GM12878 (cell line): ENCODE data around the gene LMF2. TPM values are rescaled to one million over a fixed set of nuclear protein-coding genes. Genes with fewer than 3 reads are reported as not detected.

Source experiments
- ATF2 ChIP-seq: IDR thresholded peaks from 2 replicates; pipeline ENCODE4 v1.6.1; 2012; ENCODE audit warnings: low read length, inconsistent platforms
- ATF7 ChIP-seq: fragments of 450-650 bp; IDR thresholded peaks from 2 replicates; pipeline ENCODE4 v1.6.1; 2016; ENCODE audit warnings: low read depth, mild to moderate bottlenecking
- BCL11A ChIP-seq: IDR thresholded peaks from 2 replicates; pipeline ENCODE4 v1.6.1; 2011; ENCODE audit warnings: low read depth, low read length
- CTCF ChIP-seq, 3 experiments: IDR thresholded peaks in 2 of 3; conservative IDR thresholded peaks in 1 of 3; 2 replicates each; pipeline ENCODE4 v1.5.1; 2011; ENCODE audit warnings: low read depth in 3 of 3, low read length in 3 of 3, mild to moderate bottlenecking in 3 of 3, control low read depth in 2 of 3, moderate library complexity in 2 of 3, inconsistent platforms in 1 of 3, mixed read lengths in 1 of 3; ENCODE audit not compliant: control insufficient read depth in 2 of 3, insufficient read depth in 1 of 3; ENCODE audit errors: extremely low read depth in 1 of 3
- EZH2 ChIP-seq: IDR thresholded peaks from 2 replicates; pipeline ENCODE4 v1.6.1; 2012; ENCODE audit warnings: low read depth, mild to moderate bottlenecking, control low read depth, inconsistent platforms, low read length, borderline replicate concordance; ENCODE audit not compliant: control insufficient read depth
- HDGF ChIP-seq: fragments of 450-650 bp; IDR thresholded peaks from 2 replicates; pipeline ENCODE4 v1.6.1; 2016; ENCODE audit warnings: antibody characterized with exemption
- JUND ChIP-seq: IDR thresholded peaks from 2 replicates; pipeline ENCODE4 v1.6.1; 2012; ENCODE audit warnings: low read depth, mild to moderate bottlenecking, low read length, improper control_type of control experiment, moderate library complexity
- KDM1A ChIP-seq: fragments of 200-600 bp; sonication (generic); IDR thresholded peaks from 2 replicates; pipeline ENCODE4 v1.6.1; 2016; ENCODE audit warnings: borderline replicate concordance
- NBN ChIP-seq: fragments of 450-650 bp; IDR thresholded peaks from 2 replicates; pipeline ENCODE4 v1.6.1; 2016
- NFIC ChIP-seq: IDR thresholded peaks from 2 replicates; pipeline ENCODE4 v1.6.1; 2012; ENCODE audit warnings: low read depth, mild to moderate bottlenecking, inconsistent platforms, low read length, moderate library complexity
- NFXL1 ChIP-seq: fragments of 450-650 bp; IDR thresholded peaks from 2 replicates; pipeline ENCODE4 v1.6.1; 2017; ENCODE audit warnings: antibody characterized with exemption, mild to moderate bottlenecking, borderline replicate concordance
- NR2C1 ChIP-seq: fragments of 450-650 bp; IDR thresholded peaks from 2 replicates; pipeline ENCODE4 v1.6.1; 2017; ENCODE audit warnings: antibody characterized with exemption, mild to moderate bottlenecking, moderate library complexity
- NRF1 ChIP-seq: conservative IDR thresholded peaks from 2 replicates; pipeline ENCODE4 v1.6.1; 2011; ENCODE audit warnings: mild to moderate bottlenecking, low read depth, low read length, improper control_type of control experiment
- RAD21 ChIP-seq: IDR thresholded peaks from 2 replicates; pipeline ENCODE4 v1.6.1; 2011; ENCODE audit warnings: mild to moderate bottlenecking, low read depth, low read length, moderate library complexity; ENCODE audit not compliant: insufficient read depth
- RCOR1 ChIP-seq: conservative IDR thresholded peaks from 2 replicates; pipeline ENCODE4 v1.6.1; 2012; ENCODE audit warnings: low read depth, low read length, improper control_type of control experiment
- REST ChIP-seq: IDR thresholded peaks from 2 replicates; pipeline ENCODE4 v1.6.1; 2012; ENCODE audit warnings: mild to moderate bottlenecking, low read depth, low read length
- RUNX3 ChIP-seq: IDR thresholded peaks from 2 replicates; pipeline ENCODE4 v1.6.1; 2012; ENCODE audit warnings: low read length, inconsistent platforms
- SKIL ChIP-seq: fragments of 450-650 bp; IDR thresholded peaks from 2 replicates; pipeline ENCODE4 v1.6.1; 2017; ENCODE audit warnings: mild to moderate bottlenecking, low read depth, inconsistent platforms; ENCODE audit not compliant: poor library complexity, severe bottlenecking
- SMAD5 ChIP-seq: IDR thresholded peaks from 2 replicates; pipeline ENCODE4 v1.6.1; 2016; ENCODE audit warnings: antibody characterized with exemption, low read depth
- SMC3 ChIP-seq: IDR thresholded peaks from 2 replicates; pipeline ENCODE4 v1.6.1; 2011; ENCODE audit warnings: low read length, improper control_type of control experiment, borderline replicate concordance
- TCF3 ChIP-seq: IDR thresholded peaks from 2 replicates; pipeline ENCODE4 v1.6.1; 2012; ENCODE audit warnings: low read depth, mild to moderate bottlenecking, low read length, borderline replicate concordance; ENCODE audit not compliant: insufficient read depth
- ZNF24 ChIP-seq: fragments of 450-650 bp; IDR thresholded peaks from 2 replicates; pipeline ENCODE4 v1.6.1; 2017; ENCODE audit warnings: antibody characterized with exemption, mild to moderate bottlenecking
- ZSCAN29 ChIP-seq: fragments of 450-650 bp; IDR thresholded peaks from 2 replicates; pipeline ENCODE4 v1.6.1; 2017; ENCODE audit warnings: mild to moderate bottlenecking, moderate library complexity
- polyA plus RNA-seq, 11 experiments: library from polyadenylated mRNA; depleted of rRNA in 4 of 11; unstranded in 6 of 11; stranded (reverse) in 5 of 11; fragments of >200 nt; fragmentation: Nextera tagmentation in 4 of 11; fragmentation: Illumina TruSeq in 1 of 11; extraction: Ambion mirVana in 4 of 11; extraction: Trizol in 1 of 11; gene quantifications; 1 replicate in 1 of 11; 2 replicates in 10 of 11; pipeline versions ENCODE4 v1.2.1 to v1.2.3, GENCODE V29; 2011 to 2016; ENCODE audit warnings: inconsistent platforms in 2 of 11, missing spikeins in 2 of 11, low read depth in 1 of 11
- total RNA-seq, 4 experiments: library from RNA; depleted of rRNA in 3 of 4; stranded (reverse); fragments of >200 nt in 3 of 4; fragmentation: Illumina TruSeq in 1 of 4; extraction: Trizol in 1 of 4; gene quantifications; 2 replicates each; pipeline versions ENCODE4 v1.2.1 to v1.2.3, GENCODE V29; 2013 to 2021

LMF2 gene
- total and polyA plus RNA-seq, 10 of the 15 experiments (the other 5 are each of a cell fraction or from before 2014, with no cell fraction given) = 0.08 to 57.5 (median 21.2) TPM

GRCh38 chr22:50530877-50531545, 23.5 kb upstream of the LMF2 start (continued):
- no peak for TF ChIP-seq REST
- peak; percentile 74; the same call in 1 of the 2 replicates for TF ChIP-seq SMAD5
- no peak for TF ChIP-seq RCOR1
- no peak for TF ChIP-seq NR2C1
- TF ChIP-seq NFXL1 = no peak
- no peak for TF ChIP-seq NFIC
- no peak for TF ChIP-seq ZSCAN29
- TF ChIP-seq TCF3 = peak; percentile 53; the same call in 1 of the 2 replicates
- TF ChIP-seq RAD21 = no peak
- no peak for TF ChIP-seq KDM1A
- TF ChIP-seq BCL11A = no peak
- no peak for TF ChIP-seq SMC3
- no peak for TF ChIP-seq CTCF (IDR thresholded peaks at IDR 0.05 in 2 of 3, conservative IDR thresholded peaks at IDR 0.05 in 1 of 3; ENCODE audit: control insufficient read depth in 2 of 3, extremely low read depth in 1 of 3, insufficient read depth in 1 of 3, low read depth in 3 of 3, low read length in 3 of 3)
- TF ChIP-seq EZH2 = no peak
- TF ChIP-seq ATF2 = no peak
- peak; percentile 62 for TF ChIP-seq NBN
- peak; percentile 22 for TF ChIP-seq SKIL
- TF ChIP-seq NRF1 = no peak
- TF ChIP-seq ATF7 = no peak
- no peak for TF ChIP-seq ZNF24
- no peak for TF ChIP-seq RUNX3
- no peak for TF ChIP-seq JUND
- 0 out of 2 replicates have a peak, but pooled peaks have one; percentile 32 for TF ChIP-seq HDGF
